H9 (cell line): ENCODE data around the gene DNAJC6. TPM values are rescaled to one million over a fixed set of nuclear protein-coding genes. Genes with fewer than 3 reads are reported as not detected.

Source experiments
- DNase-seq: peaks from one replicate; pipeline ENCODE4 v3.0.0-alpha.2; 2017
- H2AFZ ChIP-seq: one replicate; pipeline ENCODE4 v1.6.1; 2013; ENCODE audit warnings: mild to moderate bottlenecking, low read length, control low read depth, moderate library complexity
- H2AK5ac ChIP-seq: 2 replicates; pipeline ENCODE4 v1.6.1; 2013; ENCODE audit warnings: low read length, control low read depth, mixed read lengths; ENCODE audit not compliant: insufficient read length
- H2BK120ac ChIP-seq: one replicate; pipeline ENCODE4 v1.6.1; 2013; ENCODE audit warnings: low read depth, mild to moderate bottlenecking, low read length, control low read depth, inconsistent platforms; ENCODE audit not compliant: poor library complexity, severe bottlenecking
- H2BK12ac ChIP-seq: 2 replicates; pipeline ENCODE4 v1.6.1; 2013; ENCODE audit warnings: low read length, control low read depth, mixed read lengths, low read depth; ENCODE audit not compliant: insufficient read length
- H2BK15ac ChIP-seq: 2 replicates; pipeline ENCODE4 v1.6.1; 2013; ENCODE audit warnings: low read depth, low read length, control low read depth
- H2BK20ac ChIP-seq: one replicate; pipeline ENCODE4 v1.6.1; 2013; ENCODE audit warnings: low read depth, mild to moderate bottlenecking, low read length, control low read depth, inconsistent platforms; ENCODE audit not compliant: poor library complexity, severe bottlenecking
- H2BK5ac ChIP-seq: 2 replicates; pipeline ENCODE4 v1.6.1; 2013; ENCODE audit warnings: low read length, control low read depth, mixed read lengths; ENCODE audit not compliant: insufficient read length
- H3K14ac ChIP-seq: 2 replicates; pipeline ENCODE4 v1.6.1; 2013; ENCODE audit warnings: low read length, control low read depth; ENCODE audit not compliant: insufficient read depth
- H3K18ac ChIP-seq: 2 replicates; pipeline ENCODE4 v1.6.1; 2013; ENCODE audit warnings: low read depth, mild to moderate bottlenecking, mixed read lengths, low read length, control low read depth; ENCODE audit not compliant: insufficient read length
- H3K23ac ChIP-seq: 2 replicates; pipeline ENCODE4 v1.6.1; 2013; ENCODE audit warnings: low read length, control low read depth, mixed read lengths, low read depth; ENCODE audit not compliant: insufficient read length
- H3K23me2 ChIP-seq: 2 replicates; pipeline ENCODE4 v1.6.1; 2013; ENCODE audit warnings: low read depth, mild to moderate bottlenecking, mixed read lengths, low read length, control low read depth; ENCODE audit not compliant: insufficient read length, poor library complexity, severe bottlenecking
- H3K27ac ChIP-seq: 2 replicates; pipeline ENCODE4 v1.5.1; 2013; ENCODE audit warnings: low read length, control low read depth, mixed read lengths, low read depth; ENCODE audit not compliant: insufficient read length
- H3K27me3 ChIP-seq: 2 replicates; pipeline ENCODE4 v1.6.1; 2013; ENCODE audit warnings: low read length, control low read depth, inconsistent platforms; ENCODE audit not compliant: insufficient read depth
- H3K4ac ChIP-seq: 2 replicates; pipeline ENCODE4 v1.6.1; 2013; ENCODE audit warnings: low read depth, mild to moderate bottlenecking, control low read depth, inconsistent platforms, low read length, moderate library complexity
- H3K4me1 ChIP-seq: 2 replicates; pipeline ENCODE4 v1.6.1; 2013; ENCODE audit warnings: low read length, control low read depth, inconsistent platforms; ENCODE audit not compliant: insufficient read depth
- H3K4me2 ChIP-seq: 2 replicates; pipeline ENCODE4 v1.6.1; 2013; ENCODE audit warnings: low read length, control low read depth, mixed read lengths; ENCODE audit not compliant: insufficient read length, insufficient read depth
- H3K56ac ChIP-seq: 2 replicates; pipeline ENCODE4 v1.6.1; 2013; ENCODE audit warnings: low read depth, mild to moderate bottlenecking, mixed read lengths, low read length, control low read depth; ENCODE audit not compliant: insufficient read length
- H3K79me1 ChIP-seq: 2 replicates; pipeline ENCODE4 v1.6.1; 2013; ENCODE audit warnings: low read depth, mild to moderate bottlenecking, moderate library complexity, low read length, control low read depth, inconsistent platforms; ENCODE audit not compliant: insufficient read depth, poor library complexity, severe bottlenecking
- H3K79me2 ChIP-seq: 2 replicates; pipeline ENCODE4 v1.6.1; 2013; ENCODE audit warnings: low read length, control low read depth, inconsistent platforms; ENCODE audit not compliant: insufficient read depth
- H3K9ac ChIP-seq: 2 replicates; pipeline ENCODE4 v1.6.1; 2013; ENCODE audit warnings: low read length, control low read depth, mixed read lengths; ENCODE audit not compliant: insufficient read length; ENCODE audit errors: extremely low read depth
- H3K9me3 ChIP-seq: one replicate; pipeline ENCODE4 v1.6.1; 2013; ENCODE audit warnings: low read depth, low read length, inconsistent platforms; ENCODE audit not compliant: control insufficient read depth
- H3T11ph ChIP-seq: one replicate; pipeline ENCODE4 v1.6.1; 2013; ENCODE audit warnings: mild to moderate bottlenecking, low read length, control low read depth, inconsistent platforms
- H4K20me1 ChIP-seq: one replicate; pipeline ENCODE4 v1.6.1; 2013; ENCODE audit not compliant: control insufficient read depth, insufficient read length, insufficient read depth
- H4K5ac ChIP-seq: 2 replicates; pipeline ENCODE4 v1.6.1; 2013; ENCODE audit warnings: low read depth, mild to moderate bottlenecking, mixed read lengths, low read length, control low read depth; ENCODE audit not compliant: insufficient read length
- H4K8ac ChIP-seq: replicated peaks from 2 replicates; pipeline ENCODE4 v1.6.1; 2013; ENCODE audit warnings: low read length, control low read depth, mixed read lengths, low read depth; ENCODE audit not compliant: insufficient read length
- H4K91ac ChIP-seq: 2 replicates; pipeline ENCODE4 v1.6.1; 2013; ENCODE audit warnings: low read depth, mild to moderate bottlenecking, moderate library complexity, mixed read lengths, low read length, control low read depth; ENCODE audit not compliant: insufficient read length
- H3K27ac Mint-ChIP-seq, 3 experiments: 2 replicates in 2 of 3; 3 replicates in 1 of 3; pipeline ENCODE4 v1.8.0; 2020 to 2021; ENCODE audit warnings: mixed read lengths in 3 of 3, mild to moderate bottlenecking in 1 of 3, moderate library complexity in 1 of 3
- H3K27me3 Mint-ChIP-seq: 2 replicates; pipeline ENCODE4 v1.8.0; 2021; ENCODE audit warnings: low read depth, mild to moderate bottlenecking, moderate library complexity, mixed read lengths
- H3K36me3 Mint-ChIP-seq, 3 experiments: 2 replicates in 2 of 3; 3 replicates in 1 of 3; pipeline ENCODE4 v1.8.0; 2020 to 2021; ENCODE audit warnings: low read depth in 3 of 3, mixed read lengths in 3 of 3; ENCODE audit not compliant: insufficient read depth in 1 of 3
- H3K4me1 Mint-ChIP-seq, 2 experiments: 2 replicates each; pipeline ENCODE4 v1.8.0; 2020; ENCODE audit warnings: mixed read lengths in 2 of 2
- H3K4me3 Mint-ChIP-seq, 2 experiments: 2 replicates in 1 of 2; 3 replicates in 1 of 2; pipeline ENCODE4 v1.8.0; 2020 to 2021; ENCODE audit warnings: mild to moderate bottlenecking in 2 of 2, mixed read lengths in 2 of 2, moderate library complexity in 1 of 2
- H3K9me3 Mint-ChIP-seq, 2 experiments: 2 replicates in 1 of 2; 3 replicates in 1 of 2; pipeline ENCODE4 v1.8.0; 2020; ENCODE audit warnings: mild to moderate bottlenecking in 2 of 2, mixed read lengths in 2 of 2, moderate library complexity in 1 of 2
- WGBS: extraction: QIAGEN DNeasy Blood & Tissue Kit; methylation state at CpG from one replicate; pipeline ENCODE4 v1.1.7; 2013; ENCODE audit warnings: missing lambda C conversion rate, low lambda C conversion rate, mixed read lengths; ENCODE audit not compliant: insufficient read length; ENCODE audit errors: extremely low coverage; 5-methylcytosine and 5-hydroxymethylcytosine counted together
- total RNA-seq: library from RNA; stranded (reverse); gene quantifications from 2 replicates; pipeline ENCODE4 v1.2.1, GENCODE V29; 2021
- TF ChIP-seq, protein P1 (sequence below): fragments of 200-600 bp; sonication (generic); conservative IDR thresholded peaks from 3 replicates; pipeline ENCODE4 v1.8.0; 2021; ENCODE audit warnings: antibody characterized with exemption, mild to moderate bottlenecking

Gene DNAJC6
- total RNA-seq, 1 experiment from 2014 or later: 2.2 TPM

DNA sequence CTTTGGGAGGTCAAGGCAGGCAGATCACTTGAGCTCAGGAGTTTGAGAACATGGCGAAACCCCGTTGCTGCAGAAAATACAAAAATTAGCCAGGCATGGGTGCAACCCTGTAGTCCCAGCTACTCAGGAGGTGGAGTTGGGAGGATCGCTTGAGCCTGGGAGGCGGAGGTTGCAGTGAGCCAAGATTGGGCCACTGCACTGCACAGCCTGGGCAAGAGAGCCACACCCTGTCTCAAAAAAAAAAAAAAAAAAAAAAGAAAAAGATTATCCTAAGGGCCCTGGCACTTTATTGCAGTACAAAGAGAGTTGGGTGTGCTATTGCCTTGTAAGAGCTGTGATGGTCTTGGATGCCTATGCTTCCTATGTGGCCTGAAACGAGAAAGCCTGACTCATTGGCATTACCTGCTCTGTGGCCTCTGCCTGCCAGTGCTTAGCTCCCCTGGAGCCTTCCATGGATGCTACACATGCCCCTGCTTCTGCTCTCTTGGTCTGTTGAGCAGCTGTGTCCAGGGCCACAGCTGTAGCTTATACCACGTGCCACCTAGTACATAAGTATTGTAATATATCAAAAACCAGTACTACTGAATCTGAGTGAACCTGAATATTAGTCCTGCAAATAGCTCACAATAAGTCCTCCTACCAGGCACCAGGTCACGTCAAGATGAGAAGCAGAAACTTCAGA lies 45.8 kb downstream of the DNAJC6 start:
- Histone ChIP-seq H3K14ac (no peak overlapping the region), H3K27ac (no peak overlapping the region), H2AFZ (no peak overlapping the region), H2BK120ac (no peak overlapping the region), H3K23ac (no peak overlapping the region), H4K91ac (no peak overlapping the region), H3K79me2 (no peaks in the 10 kb centered on the region), H3K9ac (no peak overlapping the region), H4K5ac (no peak overlapping the region), H3K4me1 (no peaks in the 10 kb centered on the region; the same call in 1 of the 2 replicates), H3K27me3 (no peaks in the 10 kb centered on the region), H2AK5ac (no peak overlapping the region), H2BK5ac (no peak overlapping the region), H3T11ph (no peak overlapping the region), H3K4me2 (no peak overlapping the region), H3K9me3 (no peaks in the 10 kb centered on the region), H3K4ac (no peak overlapping the region), H2BK12ac (no peak overlapping the region), H2BK20ac (no peak overlapping the region), H4K8ac (no peak overlapping the region), H3K23me2 (no peaks in the 10 kb centered on the region), H2BK15ac (no peak overlapping the region), H3K18ac (no peak overlapping the region), H3K79me1 (no peaks in the 10 kb centered on the region), H4K20me1 (no peaks in the 10 kb centered on the region), H3K56ac (no peak overlapping the region)
- no peaks in the 10 kb centered on the region for H3K36me3 Mint-ChIP-seq
- no peak for DNase-seq
- TF ChIP-seq, protein P1, sequence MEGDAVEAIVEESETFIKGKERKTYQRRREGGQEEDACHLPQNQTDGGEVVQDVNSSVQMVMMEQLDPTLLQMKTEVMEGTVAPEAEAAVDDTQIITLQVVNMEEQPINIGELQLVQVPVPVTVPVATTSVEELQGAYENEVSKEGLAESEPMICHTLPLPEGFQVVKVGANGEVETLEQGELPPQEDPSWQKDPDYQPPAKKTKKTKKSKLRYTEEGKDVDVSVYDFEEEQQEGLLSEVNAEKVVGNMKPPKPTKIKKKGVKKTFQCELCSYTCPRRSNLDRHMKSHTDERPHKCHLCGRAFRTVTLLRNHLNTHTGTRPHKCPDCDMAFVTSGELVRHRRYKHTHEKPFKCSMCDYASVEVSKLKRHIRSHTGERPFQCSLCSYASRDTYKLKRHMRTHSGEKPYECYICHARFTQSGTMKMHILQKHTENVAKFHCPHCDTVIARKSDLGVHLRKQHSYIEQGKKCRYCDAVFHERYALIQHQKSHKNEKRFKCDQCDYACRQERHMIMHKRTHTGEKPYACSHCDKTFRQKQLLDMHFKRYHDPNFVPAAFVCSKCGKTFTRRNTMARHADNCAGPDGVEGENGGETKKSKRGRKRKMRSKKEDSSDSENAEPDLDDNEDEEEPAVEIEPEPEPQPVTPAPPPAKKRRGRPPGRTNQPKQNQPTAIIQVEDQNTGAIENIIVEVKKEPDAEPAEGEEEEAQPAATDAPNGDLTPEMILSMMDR: no peak
- peaks cover 6 to 16% of the 10 kb centered on the region in 2 experiments for H3K4me1 Mint-ChIP-seq
- H3K9me3 Mint-ChIP-seq: peaks cover 2 to 3% of the 10 kb centered on the region in 2 experiments; a peak in 3 of 5 replicates
- no CpG with 5 or more reads among the region's 7 CpGs for WGBS
- H3K27me3 Mint-ChIP-seq: no peaks in the 10 kb centered on the region
- H3K27ac Mint-ChIP-seq: no peak overlapping the region
- H3K4me3 Mint-ChIP-seq: no peak overlapping the region
